HepG2 (cell line): ENCODE data around the gene TRAPPC12.

ENCODE experiments used
- NBN ChIP-seq: fragments of 450-650 bp; conservative IDR thresholded peaks from 2 replicates; pipeline ENCODE4 v1.6.1; 2017
- POLR2A ChIP-seq, 2 experiments: IDR thresholded peaks; 2 replicates each; pipeline ENCODE4 v1.6.1; 2011; ENCODE audit warnings: low read depth in 2 of 2, low read length in 2 of 2, mild to moderate bottlenecking in 1 of 2, moderate library complexity in 1 of 2; ENCODE audit not compliant: insufficient read depth in 1 of 2
- ZNF891 ChIP-seq: sonication (generic); formaldehyde crosslinking; IDR thresholded peaks from 2 replicates; pipeline ENCODE4 v1.5.0; 2020; ENCODE audit warnings: mild to moderate bottlenecking, missing genetic modification reagents
- TF ChIP-seq, protein P1 (sequence below): IDR thresholded peaks from 2 replicates; pipeline ENCODE4 v1.6.1; 2012; ENCODE audit warnings: inconsistent platforms

DNA sequence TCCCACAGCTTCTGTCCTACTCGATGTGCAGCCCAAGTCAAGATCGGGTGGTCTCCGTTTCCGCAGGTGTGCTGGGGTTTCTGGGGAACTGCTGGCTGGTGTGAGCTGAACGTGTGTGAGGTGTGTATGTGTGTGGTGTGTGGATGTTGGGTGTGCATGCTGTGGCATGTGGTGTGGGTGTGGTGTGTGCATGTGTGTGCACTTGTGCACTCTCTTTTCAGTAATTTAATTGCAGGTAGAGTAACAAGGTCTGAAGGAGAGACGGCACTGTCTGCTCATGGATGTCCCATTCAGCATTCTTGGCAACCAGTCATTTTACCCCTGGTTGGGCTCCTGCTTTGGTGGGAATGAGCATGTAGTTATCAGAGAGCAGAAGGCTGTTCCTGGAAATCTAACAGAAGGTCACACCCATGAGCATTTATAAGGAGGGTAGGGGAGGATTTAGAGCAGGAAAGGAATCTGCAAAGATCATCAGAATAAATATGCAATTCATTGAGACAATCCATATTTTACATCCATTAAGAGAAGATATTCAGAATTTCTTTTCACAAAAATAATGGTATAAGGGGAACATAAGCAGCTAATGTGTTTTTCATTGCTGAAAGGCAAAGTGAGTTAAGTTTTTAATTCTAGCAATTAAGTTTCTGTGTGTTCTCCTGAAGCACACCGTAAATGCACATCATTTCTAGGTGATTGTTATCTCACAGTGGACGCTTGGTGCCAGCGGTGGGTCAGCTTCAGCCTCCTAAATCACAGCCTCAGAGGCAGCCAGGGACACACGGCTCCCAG lies 79.1 kb downstream of the TRAPPC12 start:
- TF ChIP-seq ZNF891 (CRISPR knock-in tag) (no peak), POLR2A (IDR thresholded peaks at IDR 0.05; ENCODE audit: insufficient read depth in 1 of 2, low read depth in 2 of 2, low read length in 2 of 2) (no peak), NBN (no peak)
- TF ChIP-seq, protein P1, sequence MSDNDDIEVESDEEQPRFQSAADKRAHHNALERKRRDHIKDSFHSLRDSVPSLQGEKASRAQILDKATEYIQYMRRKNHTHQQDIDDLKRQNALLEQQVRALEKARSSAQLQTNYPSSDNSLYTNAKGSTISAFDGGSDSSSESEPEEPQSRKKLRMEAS: no peak
